Activated T-cell treated with anti-CD3 and anti-CD28 coated beads, Interleukin-2, amount 50 U/mL, for 48 hours (primary cell): Measurements from ENCODE around the gene FCHO1.
"Not testable (repeated sequence)": the region's sequence is repeated elsewhere in the genome, so short reads cannot be mapped to it uniquely, and the experiment has no call there.

Experiments used
- DNase-seq, 2 experiments: peaks; one replicate each; pipeline ENCODE4 v3.0.0-alpha.2; 2020

The FCHO1 gene

GRCh38 chr19:17766543-17767131, 15.4 kb downstream of the FCHO1 start:
- peak; percentile 55 to 61 for DNase-seq

- no peak for DNase-seq
These were observed 16.3 kb downstream of the FCHO1 start for GRCh38 chr19:17767559-17767958.

- no peak for DNase-seq
These were observed 19.3 kb downstream of the FCHO1 start for GRCh38 chr19:17770613-17771012.

- no peak for DNase-seq
These were observed 20.9 kb downstream of the FCHO1 start for GRCh38 chr19:17772172-17772571.

- peak; percentile 67 to 73 for DNase-seq
These were observed 24.1 kb downstream of the FCHO1 start for GRCh38 chr19:17775245-17775927.

GRCh38 chr19:17775991-17776803, 24.9 kb downstream of the FCHO1 start:
- DNase-seq, result no peak

- DNase-seq, result not testable (repeated sequence)
These were observed 26.6 kb downstream of the FCHO1 start for GRCh38 chr19:17777840-17778239.

- peak; percentile 80 to 82 for DNase-seq
These were observed 27.1 kb downstream of the FCHO1 start for GRCh38 chr19:17778251-17778967.

GRCh38 chr19:17778968-17779929, 28.0 kb downstream of the FCHO1 start:
- DNase-seq, result no peak

- no peak for DNase-seq
These were observed 29.5 kb downstream of the FCHO1 start for GRCh38 chr19:17780781-17781180.

GRCh38 chr19:17783721-17784120, 32.4 kb downstream of the FCHO1 start:
- DNase-seq, result not testable (repeated sequence)

- peak; percentile 85 to 86 for DNase-seq
These were observed 33.1 kb downstream of the FCHO1 start for GRCh38 chr19:17784201-17785008.

GRCh38 chr19:17787274-17787913, 36.1 kb downstream of the FCHO1 start:
- DNase-seq, result no peak

- no peak for DNase-seq
These were observed 37.4 kb downstream of the FCHO1 start for GRCh38 chr19:17788632-17789031.

GRCh38 chr19:17790059-17790780, 38.9 kb downstream of the FCHO1 start:
- no peak for DNase-seq

- DNase-seq, result no peak
These were observed 43.1 kb downstream of the FCHO1 start for GRCh38 chr19:17794412-17794730.

GRCh38 chr19:17794731-17795494, 43.6 kb downstream of the FCHO1 start, which contains the start of gene B3GNT3:
TSS of gene B3GNT3 (plus strand) at chr19:17795138. CDS start at chr19:17807808, 12,670 bp downstream.
- DNase-seq, result peak in 1 of 2 experiments; percentile 46

GRCh38 chr19:17795495-17795856, 44.2 kb downstream of the FCHO1 start:
- DNase-seq, result no peak
